PFSK-1 (cell line): ENCODE results near the gene C1orf141.

Experiments
- POLR2AphosphoS5 ChIP-seq: IDR thresholded peaks from 2 replicates; pipeline ENCODE4 v1.6.1; 2012; ENCODE audit warnings: low read depth, mild to moderate bottlenecking, control low read depth, low read length, moderate library complexity
- REST ChIP-seq, 2 experiments: IDR thresholded peaks; 2 replicates each; pipeline versions ENCODE4 v1.6.1 to v1.8.0; 2011 to 2012; ENCODE audit warnings: low read depth in 2 of 2, low read length in 2 of 2, control low read depth in 1 of 2, inconsistent platforms in 1 of 2, mild to moderate bottlenecking in 1 of 2, moderate library complexity in 1 of 2; ENCODE audit not compliant: insufficient read depth in 1 of 2
- TAF1 ChIP-seq: IDR thresholded peaks from 2 replicates; pipeline ENCODE4 v1.6.1; 2012; ENCODE audit warnings: low read length, control low read depth, borderline replicate concordance; ENCODE audit not compliant: insufficient read depth

DNA sequence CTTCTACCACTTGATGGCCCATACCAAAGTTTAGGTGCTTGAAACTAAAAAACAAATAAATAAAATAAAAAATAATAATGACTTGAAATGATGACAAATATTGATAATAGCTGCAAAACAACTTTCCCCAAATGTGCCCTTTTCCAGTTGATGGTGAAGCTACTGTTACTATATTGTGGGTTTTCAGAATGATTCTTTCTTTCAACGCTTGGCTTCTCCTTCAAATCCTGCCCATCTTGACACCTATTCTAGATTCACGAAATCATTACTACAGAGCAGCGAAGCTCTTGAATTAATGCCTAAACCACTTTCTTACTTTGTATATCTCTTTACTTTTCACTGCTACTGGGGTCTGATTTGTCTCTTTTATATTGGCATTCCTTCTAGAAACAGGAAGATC, 9.2 kb upstream of the C1orf141 start:
- TF ChIP-seq POLR2AphosphoS5 (no peak), TAF1 (no peak), REST (IDR thresholded peaks at IDR 0.05; ENCODE audit: insufficient read depth in 1 of 2, low read depth in 2 of 2, low read length in 2 of 2) (no peak)
